Gastrocnemius medialis (tissue), 4 donors: Measurements from ENCODE around the gene TMEM161A. TPM values are rescaled to one million over a fixed set of nuclear protein-coding genes. Genes with fewer than 3 reads are reported as not detected.
A peak's percentile ranks its signal among the peaks of the same experiment; 100 is the strongest.

Experiments used
- ATAC-seq, 2 donors: fragments of 150-250 bp; one replicate each; pipeline ENCODE4 v1.9.1; 2016
- DNase-seq, 2 donors: peaks; one replicate each; pipeline ENCODE4 v3.0.0-alpha.2; 2019
- H3K27ac ChIP-seq, 4 donors: fragments of 200-600 bp; sonication (generic); 1 replicate in 1 of 4; 2 replicates in 3 of 4; pipeline ENCODE4 v1.5.1; 2016 to 2018; ENCODE audit warnings: mild to moderate bottlenecking in 2 of 4, moderate library complexity in 1 of 4
- H3K27me3 ChIP-seq, 3 donors: fragments of 200-600 bp; sonication (generic) in 2 of 3; 1 replicate in 1 of 3; 2 replicates in 2 of 3; pipeline versions ENCODE4 v1.5.1 to v1.6.0; 2016 to 2019; ENCODE audit warnings: mild to moderate bottlenecking in 1 of 3, moderate library complexity in 1 of 3
- H3K36me3 ChIP-seq, 2 donors: fragments of 200-600 bp; sonication (generic) in 1 of 2; one replicate each; pipeline ENCODE4 v1.5.1; 2017 to 2018
- H3K4me1 ChIP-seq, 2 donors: fragments of 200-600 bp; sonication (generic) in 1 of 2; one replicate each; pipeline ENCODE4 v1.5.1; 2016 to 2017; ENCODE audit warnings: mild to moderate bottlenecking in 2 of 2
- H3K4me3 ChIP-seq, 4 donors: fragments of 200-600 bp; sonication (generic) in 3 of 4; 1 replicate in 1 of 4; 2 replicates in 3 of 4; pipeline ENCODE4 v1.5.1; 2016 to 2019; ENCODE audit warnings: mild to moderate bottlenecking in 2 of 4
- H3K9me3 ChIP-seq, 3 donors: fragments of 200-600 bp; sonication (generic) in 2 of 3; 1 replicate in 1 of 3; 2 replicates in 2 of 3; pipeline ENCODE4 v1.5.1; 2016 to 2019
- CTCF ChIP-seq, 5 experiments: fragments of 450-650 bp in 3 of 5; fragments of 200-600 bp in 2 of 5; sonication (generic) in 2 of 5; IDR thresholded peaks in 4 of 5; conservative IDR thresholded peaks in 1 of 5; 1 replicate in 4 of 5; 2 replicates in 1 of 5; pipeline ENCODE4 v1.5.1; 2016 to 2019; ENCODE audit warnings: antibody characterized with exemption in 5 of 5, mild to moderate bottlenecking in 3 of 5, moderate library complexity in 3 of 5
- POLR2A ChIP-seq, 2 donors: fragments of 450-650 bp; IDR thresholded peaks; one replicate each; pipeline ENCODE4 v1.6.1; 2017; ENCODE audit warnings: antibody characterized with exemption in 2 of 2, mild to moderate bottlenecking in 2 of 2, moderate library complexity in 2 of 2
- in situ Hi-C, 4 donors: fragments of 200-750 bp; cut with MboI; loops; one replicate each; pipeline versions ENCODE4 v1.15.0 to v1.8.0; 2017; ENCODE audit warnings: low sequenced_read_pairs in 4 of 4
- intact Hi-C: fragments of 100-400 bp; cut with DNase I; formaldehyde crosslinking; loops from one replicate; pipeline ENCODE4 v1.15.1; 2023; ENCODE audit warnings: low total_unique reads
- total RNA-seq, 4 donors: library from RNA; depleted of rRNA; stranded (reverse); fragments of >200 nt; gene quantifications; one replicate each; pipeline versions ENCODE4 v1.1.0 to v1.2.3, GENCODE V29; 2016

Gene TMEM161A
- total RNA-seq, 4 donors from 2014 or later: 30.1 to 52.1 (median 42.8) TPM

GRCh38 chr19:19111967-19112580 is 26.2 kb downstream of the TMEM161A start:
- intact Hi-C loops: no loop called here
- no peak for TF ChIP-seq CTCF (IDR thresholded peaks at IDR 0.05 in 4 of 5, conservative IDR thresholded peaks at IDR 0.05 in 1 of 5)
- no peak for TF ChIP-seq POLR2A (IDR thresholded peaks at IDR 0.05)

GRCh38 chr19:19111136-19111835 is 27.0 kb downstream of the TMEM161A start:
- H3K27me3 ChIP-seq: no peaks in the 10 kb centered on the region
- no peak for ATAC-seq
- H3K36me3 ChIP-seq: peaks cover 0 to 14% of the 10 kb centered on the region in 2 donors
- peak overlapping the region in 2 of 4 donors; percentile 50 to 51 for H3K27ac ChIP-seq
- no peak overlapping the region for H3K4me3 ChIP-seq
- DNase-seq: no peak
- no peaks in the 10 kb centered on the region for H3K9me3 ChIP-seq
- no peak for TF ChIP-seq CTCF (IDR thresholded peaks at IDR 0.05 in 4 of 5, conservative IDR thresholded peaks at IDR 0.05 in 1 of 5)
- TF ChIP-seq POLR2A (IDR thresholded peaks at IDR 0.05): no peak
- intact Hi-C loops: no loop called here
- peaks cover 0 to 11% of the 10 kb centered on the region in 2 donors for H3K4me1 ChIP-seq
- in situ Hi-C loops: no loop called here

More at GRCh38 chr19:19111967-19112580, 26.2 kb downstream of the TMEM161A start:
- Histone ChIP-seq H3K27ac (peak overlapping the region in 2 of 4 donors; percentile 50 to 51), H3K36me3 (peaks cover 0 to 12% of the 10 kb centered on the region in 2 donors), H3K9me3 (no peaks in the 10 kb centered on the region), H3K27me3 (no peaks in the 10 kb centered on the region), H3K4me1 (peaks cover 0 to 11% of the 10 kb centered on the region in 2 donors), H3K4me3 (no peak overlapping the region)
- no peak for DNase-seq
- ATAC-seq: no peak
- in situ Hi-C loops: no loop called here

GRCh38 chr19:19110410-19111135 is 27.7 kb downstream of the TMEM161A start:
- ATAC-seq: no peak
- Histone ChIP-seq H3K4me1 (peaks cover 0 to 11% of the 10 kb centered on the region in 2 donors), H3K27me3 (no peaks in the 10 kb centered on the region), H3K9me3 (no peaks in the 10 kb centered on the region), H3K4me3 (no peak overlapping the region), H3K36me3 (peaks cover 0 to 20% of the 10 kb centered on the region in 2 donors), H3K27ac (no peak overlapping the region)
- TF ChIP-seq POLR2A (IDR thresholded peaks at IDR 0.05) (no peak), CTCF (IDR thresholded peaks at IDR 0.05 in 4 of 5, conservative IDR thresholded peaks at IDR 0.05 in 1 of 5) (peak in 1 of 5 experiments; percentile 39)
- in situ Hi-C loops (no loop called here), intact Hi-C loops (no loop called here)
- no peak for DNase-seq

GRCh38 chr19:19109601-19110000 is 28.7 kb downstream of the TMEM161A start:
- peak; percentile 28 to 37 for ATAC-seq
- H3K27ac ChIP-seq: peak overlapping the region; percentile 18 to 51 (median 45)

More at GRCh38 chr19:19109601-19110000, 28.7 kb downstream of the TMEM161A start:
- intact Hi-C loops (no loop called here), in situ Hi-C loops (no loop called here)
- peaks cover 0 to 20% of the 10 kb centered on the region in 2 donors for H3K36me3 ChIP-seq
- TF ChIP-seq CTCF (IDR thresholded peaks at IDR 0.05 in 4 of 5, conservative IDR thresholded peaks at IDR 0.05 in 1 of 5) (no peak), POLR2A (IDR thresholded peaks at IDR 0.05) (no peak)
- H3K9me3 ChIP-seq: no peaks in the 10 kb centered on the region
- H3K4me1 ChIP-seq: peaks cover 0 to 11% of the 10 kb centered on the region in 2 donors
- H3K4me3 ChIP-seq: no peak overlapping the region
- peak in 1 of 2 donors; percentile 36 for DNase-seq
- no peaks in the 10 kb centered on the region for H3K27me3 ChIP-seq
